GM20000 (cell line): ENCODE results near the gene TAT.

Experiments
- DNase-seq: peaks from one replicate; pipeline ENCODE4 v3.0.0; 2012; ENCODE audit warnings: low spot score
- TF ChIP-seq, protein P1 (sequence below): IDR thresholded peaks from 2 replicates; pipeline ENCODE4 v1.5.1; 2012; ENCODE audit warnings: mild to moderate bottlenecking, control low read depth; ENCODE audit errors: extremely low read depth, missing control alignments

The TAT gene

DNA sequence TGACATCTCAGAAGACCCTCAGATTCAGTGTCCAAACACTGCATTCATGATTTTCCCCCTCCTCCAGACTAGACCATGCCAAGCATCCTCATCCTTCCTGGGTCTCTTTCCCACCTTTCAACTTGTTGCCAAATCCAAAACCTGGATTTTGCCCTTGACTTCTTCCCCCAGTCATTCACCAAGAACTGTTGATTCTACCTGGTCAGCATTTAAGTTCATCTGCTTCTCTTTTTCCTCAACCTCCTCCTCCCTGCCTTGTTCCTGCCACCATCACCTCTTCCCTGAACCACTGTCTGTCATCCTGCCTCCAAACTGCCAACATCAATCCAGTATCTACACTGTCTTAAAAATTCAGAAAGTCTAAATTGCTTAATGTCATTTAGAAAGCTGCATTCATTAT lies 29.7 kb downstream of the TAT start:
- DNase-seq, result no peak
- TF ChIP-seq, protein P1, sequence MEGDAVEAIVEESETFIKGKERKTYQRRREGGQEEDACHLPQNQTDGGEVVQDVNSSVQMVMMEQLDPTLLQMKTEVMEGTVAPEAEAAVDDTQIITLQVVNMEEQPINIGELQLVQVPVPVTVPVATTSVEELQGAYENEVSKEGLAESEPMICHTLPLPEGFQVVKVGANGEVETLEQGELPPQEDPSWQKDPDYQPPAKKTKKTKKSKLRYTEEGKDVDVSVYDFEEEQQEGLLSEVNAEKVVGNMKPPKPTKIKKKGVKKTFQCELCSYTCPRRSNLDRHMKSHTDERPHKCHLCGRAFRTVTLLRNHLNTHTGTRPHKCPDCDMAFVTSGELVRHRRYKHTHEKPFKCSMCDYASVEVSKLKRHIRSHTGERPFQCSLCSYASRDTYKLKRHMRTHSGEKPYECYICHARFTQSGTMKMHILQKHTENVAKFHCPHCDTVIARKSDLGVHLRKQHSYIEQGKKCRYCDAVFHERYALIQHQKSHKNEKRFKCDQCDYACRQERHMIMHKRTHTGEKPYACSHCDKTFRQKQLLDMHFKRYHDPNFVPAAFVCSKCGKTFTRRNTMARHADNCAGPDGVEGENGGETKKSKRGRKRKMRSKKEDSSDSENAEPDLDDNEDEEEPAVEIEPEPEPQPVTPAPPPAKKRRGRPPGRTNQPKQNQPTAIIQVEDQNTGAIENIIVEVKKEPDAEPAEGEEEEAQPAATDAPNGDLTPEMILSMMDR, result no peak

DNA sequence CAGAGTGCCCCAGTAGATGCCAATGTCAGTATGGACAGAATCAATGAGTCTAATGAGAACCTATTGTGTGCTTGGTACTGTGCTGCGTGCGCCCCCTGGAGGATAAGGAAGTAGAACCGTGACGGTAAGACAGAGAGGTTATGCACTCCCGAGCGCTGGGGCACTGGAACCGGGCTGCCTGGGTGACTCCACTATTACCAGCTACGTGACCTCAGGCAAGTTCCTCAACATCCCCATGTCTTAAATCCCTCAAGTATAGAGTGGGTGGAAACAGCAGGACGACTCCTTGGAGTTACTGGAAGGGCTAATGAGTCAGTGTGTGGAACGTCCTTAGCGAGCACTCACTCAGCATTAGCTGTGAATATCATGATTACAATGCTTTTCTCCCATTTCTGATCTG lies 34.5 kb downstream of the TAT start:
- TF ChIP-seq, protein P1, result peak; percentile 73
- DNase-seq, result peak; percentile 61

DNA sequence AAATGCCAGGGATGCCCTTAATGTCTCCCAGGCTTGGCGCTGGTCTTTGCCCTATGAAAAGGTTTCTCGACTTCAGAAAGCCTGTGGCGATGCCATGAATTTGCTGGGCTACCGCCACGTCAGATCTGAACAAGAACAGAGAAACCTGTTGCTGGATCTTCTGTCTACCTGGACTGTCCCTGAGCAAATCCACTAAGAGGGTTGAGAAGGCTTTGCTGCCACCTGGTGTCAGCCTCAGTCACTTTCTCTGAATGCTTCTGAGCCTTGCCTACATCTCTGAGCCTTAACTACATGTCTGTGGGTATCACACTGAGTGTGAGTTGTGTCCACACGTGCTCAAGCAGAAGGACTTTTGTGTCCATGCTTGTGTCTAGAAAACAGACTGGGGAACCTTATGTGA lies 39.2 kb downstream of the TAT start:
- DNase-seq, result peak; percentile 66
- TF ChIP-seq, protein P1, result peak; percentile 62

DNA sequence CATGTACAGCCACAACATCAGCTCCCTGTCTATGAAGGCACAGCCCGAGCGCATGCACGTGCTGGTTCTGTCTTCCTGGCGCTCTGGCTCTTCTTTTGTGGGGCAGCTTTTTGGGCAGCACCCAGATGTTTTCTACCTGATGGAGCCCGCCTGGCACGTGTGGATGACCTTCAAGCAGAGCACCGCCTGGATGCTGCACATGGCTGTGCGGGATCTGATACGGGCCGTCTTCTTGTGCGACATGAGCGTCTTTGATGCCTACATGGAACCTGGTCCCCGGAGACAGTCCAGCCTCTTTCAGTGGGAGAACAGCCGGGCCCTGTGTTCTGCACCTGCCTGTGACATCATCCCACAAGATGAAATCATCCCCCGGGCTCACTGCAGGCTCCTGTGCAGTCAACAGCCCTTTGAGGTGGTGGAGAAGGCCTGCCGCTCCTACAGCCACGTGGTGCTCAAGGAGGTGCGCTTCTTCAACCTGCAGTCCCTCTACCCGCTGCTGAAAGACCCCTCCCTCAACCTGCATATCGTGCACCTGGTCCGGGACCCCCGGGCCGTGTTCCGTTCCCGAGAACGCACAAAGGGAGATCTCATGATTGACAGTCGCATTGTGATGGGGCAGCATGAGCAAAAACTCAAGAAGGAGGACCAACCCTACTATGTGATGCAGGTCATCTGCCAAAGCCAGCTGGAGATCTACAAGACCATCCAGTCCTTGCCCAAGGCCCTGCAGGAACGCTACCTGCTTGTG lies 40.0 kb downstream of the TAT start:
- TF ChIP-seq, protein P1, result no peak
- DNase-seq, result no peak

DNA sequence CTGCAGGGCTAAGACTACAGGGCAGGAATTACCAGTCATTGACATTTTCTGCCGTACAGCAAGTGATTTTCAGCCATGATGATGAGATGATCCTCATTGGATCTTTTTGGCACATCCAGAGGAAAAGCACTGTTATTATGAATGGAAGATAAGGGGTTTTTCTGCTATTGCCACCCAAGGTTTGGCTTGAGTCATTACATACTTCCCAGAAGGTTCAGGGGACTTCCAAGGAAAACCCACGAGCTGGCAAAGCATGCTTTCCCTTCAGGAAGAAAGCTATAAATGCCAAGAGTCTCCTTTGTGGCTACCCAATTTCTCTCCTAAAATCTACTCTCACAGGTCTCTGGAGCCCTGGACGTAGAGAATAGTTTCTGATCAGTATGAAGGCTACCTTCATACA lies 44.5 kb downstream of the TAT start:
- DNase-seq, result no peak
- TF ChIP-seq, protein P1, result no peak

DNA sequence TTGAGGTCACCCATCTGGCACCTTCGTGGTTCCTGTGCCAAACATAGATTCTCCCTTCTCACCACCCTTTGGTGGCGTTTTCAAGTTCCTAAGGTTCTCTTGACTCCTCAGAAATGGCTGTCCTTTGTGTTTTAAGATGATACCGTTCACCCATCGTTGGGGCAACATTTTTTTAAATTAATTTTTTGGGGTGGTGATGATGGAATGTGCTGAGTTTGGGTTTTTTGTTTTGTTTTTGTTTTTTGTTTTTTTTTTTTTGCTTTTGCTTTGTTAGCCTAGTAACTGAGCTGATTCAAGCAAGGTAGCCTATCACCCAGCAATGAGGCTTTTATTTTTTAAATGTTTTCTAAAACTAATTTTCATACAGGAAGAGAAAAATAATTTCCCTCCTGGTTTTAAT lies 48.0 kb downstream of the TAT start:
- DNase-seq, result no peak
- TF ChIP-seq, protein P1, result no peak

DNA sequence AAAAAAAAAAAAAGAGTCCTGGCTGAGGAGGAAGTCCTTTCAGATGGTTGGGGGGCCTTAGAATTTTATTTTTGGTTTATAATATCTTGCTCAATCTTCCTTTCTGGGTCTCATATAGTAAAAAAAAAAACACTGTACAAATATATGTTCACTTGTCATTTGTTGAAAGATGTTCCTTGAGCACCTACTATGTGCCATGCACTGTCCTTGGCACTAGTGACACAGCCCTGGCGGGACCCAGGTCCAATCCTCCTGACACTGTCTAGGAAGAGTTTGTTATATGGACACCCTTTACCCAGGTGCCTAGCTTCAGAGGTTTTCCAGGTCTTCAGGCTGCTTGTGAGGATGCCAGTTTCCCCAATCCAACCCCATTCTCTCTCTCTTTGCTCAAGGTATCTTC lies 48.6 kb downstream of the TAT start:
- TF ChIP-seq, protein P1, result no peak
- no peak for DNase-seq
